ENCODE data around the gene VPS37C. TPM values are rescaled to one million over a fixed set of nuclear protein-coding genes. Genes with fewer than 3 reads are reported as not detected.

The VPS37C gene
- total and polyA plus RNA-seq, 9 of the 15 experiments (the other 6 are each of a cell fraction or from before 2014, with no cell fraction given), result 0.62 to 29.8 (median 11.5) TPM

DNA sequence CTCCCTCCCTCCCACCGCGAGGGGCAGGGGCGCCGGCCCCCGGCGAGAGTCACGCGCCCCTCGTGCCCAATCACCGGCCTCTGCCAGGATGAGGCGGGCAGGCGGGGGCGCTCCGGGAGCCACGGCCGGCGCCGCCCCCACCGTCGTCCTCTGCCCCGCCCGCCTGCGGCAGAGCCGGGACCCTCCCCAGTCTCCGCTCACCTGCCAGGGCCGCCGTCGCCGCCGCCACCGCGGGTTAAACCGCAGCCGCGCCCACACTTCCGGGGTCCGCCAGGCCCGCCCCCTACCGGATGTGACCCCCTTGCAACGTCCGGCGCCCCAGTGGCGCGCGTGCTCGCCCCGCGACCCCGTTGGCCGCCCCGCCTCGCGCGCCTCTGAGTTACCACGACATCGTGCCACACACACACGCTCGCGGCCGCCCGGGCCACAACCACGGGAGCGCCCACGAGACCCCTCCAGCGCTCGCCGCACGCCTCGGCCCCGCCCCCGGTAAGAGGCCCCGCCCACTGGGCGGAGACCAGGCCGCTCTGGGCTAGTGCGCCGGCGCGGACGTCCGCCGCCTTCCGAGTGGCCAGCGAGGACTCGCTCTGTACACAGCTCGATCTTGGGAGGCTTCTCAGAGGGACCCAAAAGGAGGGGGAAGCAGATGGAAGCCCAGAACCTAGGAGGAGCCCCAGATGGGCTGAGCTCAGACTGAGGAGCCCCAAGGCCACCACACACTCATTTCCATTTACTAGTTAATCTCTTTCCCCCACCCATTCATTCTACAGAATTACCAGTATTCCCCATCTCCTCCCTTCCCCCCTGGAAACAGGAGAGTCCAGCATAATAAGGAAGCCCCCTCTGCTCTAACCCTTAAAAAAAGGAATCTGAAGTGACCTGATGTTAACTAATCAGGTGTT is at the start of gene VPS37C (continued):
- TF ChIP-seq FOXM1 (IDR thresholded peaks at IDR 0.05; ENCODE audit: low read depth), result no peak
- TF ChIP-seq FOXM1 (CRISPR knock-in tag; IDR thresholded peaks at IDR 0.05; ENCODE audit: low read depth), result no peak; the same call in 1 of the 2 replicates
- TF ChIP-seq ZNF586 (CRISPR knock-in tag; conservative IDR thresholded peaks at IDR 0.05), result no peak
- peak; percentile 63; the same call in 1 of the 2 replicates for TF ChIP-seq GTF2E2 (tag; IDR thresholded peaks at IDR 0.05)
- TF ChIP-seq, protein P1, sequence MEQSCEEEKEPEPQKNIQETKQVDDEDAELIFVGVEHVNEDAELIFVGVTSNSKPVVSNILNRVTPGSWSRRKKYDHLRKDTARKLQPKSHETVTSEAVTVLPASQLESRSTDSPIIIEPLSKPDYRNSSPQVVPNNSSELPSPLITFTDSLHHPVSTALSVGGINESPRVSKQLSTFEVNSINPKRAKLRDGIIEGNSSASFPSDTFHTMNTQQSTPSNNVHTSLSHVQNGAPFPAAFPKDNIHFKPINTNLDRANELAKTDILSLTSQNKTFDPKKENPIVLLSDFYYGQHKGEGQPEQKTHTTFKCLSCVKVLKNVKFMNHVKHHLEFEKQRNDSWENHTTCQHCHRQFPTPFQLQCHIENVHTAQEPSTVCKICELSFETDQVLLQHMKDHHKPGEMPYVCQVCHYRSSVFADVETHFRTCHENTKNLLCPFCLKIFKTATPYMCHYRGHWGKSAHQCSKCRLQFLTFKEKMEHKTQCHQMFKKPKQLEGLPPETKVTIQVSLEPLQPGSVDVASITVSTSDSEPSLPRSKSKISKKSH (CRISPR knock-in tag; IDR thresholded peaks at IDR 0.05), result no peak
- TF ChIP-seq, protein P2, sequence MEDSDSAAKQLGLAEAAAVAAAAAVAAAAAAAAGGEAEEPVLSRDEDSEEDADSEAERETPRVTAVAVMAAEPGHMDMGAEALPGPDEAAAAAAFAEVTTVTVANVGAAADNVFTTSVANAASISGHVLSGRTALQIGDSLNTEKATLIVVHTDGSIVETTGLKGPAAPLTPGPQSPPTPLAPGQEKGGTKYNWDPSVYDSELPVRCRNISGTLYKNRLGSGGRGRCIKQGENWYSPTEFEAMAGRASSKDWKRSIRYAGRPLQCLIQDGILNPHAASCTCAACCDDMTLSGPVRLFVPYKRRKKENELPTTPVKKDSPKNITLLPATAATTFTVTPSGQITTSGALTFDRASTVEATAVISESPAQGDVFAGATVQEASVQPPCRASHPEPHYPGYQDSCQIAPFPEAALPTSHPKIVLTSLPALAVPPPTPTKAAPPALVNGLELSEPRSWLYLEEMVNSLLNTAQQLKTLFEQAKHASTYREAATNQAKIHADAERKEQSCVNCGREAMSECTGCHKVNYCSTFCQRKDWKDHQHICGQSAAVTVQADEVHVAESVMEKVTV (CRISPR knock-in tag; IDR thresholded peaks at IDR 0.05), result no peak
- TF ChIP-seq HNRNPLL (IDR thresholded peaks at IDR 0.05; ENCODE audit: low read depth, low read length, poor library complexity, severe bottlenecking), result peak; percentile 22
- TF ChIP-seq, protein P3, sequence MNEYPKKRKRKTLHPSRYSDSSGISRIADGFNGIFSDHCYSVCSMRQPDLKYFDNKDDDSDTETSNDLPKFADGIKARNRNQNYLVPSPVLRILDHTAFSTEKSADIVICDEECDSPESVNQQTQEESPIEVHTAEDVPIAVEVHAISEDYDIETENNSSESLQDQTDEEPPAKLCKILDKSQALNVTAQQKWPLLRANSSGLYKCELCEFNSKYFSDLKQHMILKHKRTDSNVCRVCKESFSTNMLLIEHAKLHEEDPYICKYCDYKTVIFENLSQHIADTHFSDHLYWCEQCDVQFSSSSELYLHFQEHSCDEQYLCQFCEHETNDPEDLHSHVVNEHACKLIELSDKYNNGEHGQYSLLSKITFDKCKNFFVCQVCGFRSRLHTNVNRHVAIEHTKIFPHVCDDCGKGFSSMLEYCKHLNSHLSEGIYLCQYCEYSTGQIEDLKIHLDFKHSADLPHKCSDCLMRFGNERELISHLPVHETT (CRISPR knock-in tag; conservative IDR thresholded peaks at IDR 0.05 in 1 of 2, IDR thresholded peaks at IDR 0.05 in 1 of 2), result no peak; a peak in 1 of 4 replicates
- peak; percentile 68 for TF ChIP-seq CREB1 (IDR thresholded peaks at IDR 0.05)
- no peak; the same call in 1 of the 2 replicates for TF ChIP-seq CREB1 (CRISPR knock-in tag; IDR thresholded peaks at IDR 0.05)
- no peak for TF ChIP-seq TSHZ1 (CRISPR knock-in tag; IDR thresholded peaks at IDR 0.05)
- no peak for TF ChIP-seq BACH1 (tag; IDR thresholded peaks at IDR 0.05)
- peak; percentile 82 for TF ChIP-seq L3MBTL2 (IDR thresholded peaks at IDR 0.05)
- TF ChIP-seq ZBTB17 (CRISPR knock-in tag; IDR thresholded peaks at IDR 0.05), result no peak; the same call in 1 of the 2 replicates
- no peak for TF ChIP-seq RBM39 (optimal IDR thresholded peaks at IDR 0.05; ENCODE audit: low read depth, low read length)
- no peak for TF ChIP-seq ZKSCAN8 (CRISPR knock-in tag; IDR thresholded peaks at IDR 0.05)
- TF ChIP-seq, protein P4, sequence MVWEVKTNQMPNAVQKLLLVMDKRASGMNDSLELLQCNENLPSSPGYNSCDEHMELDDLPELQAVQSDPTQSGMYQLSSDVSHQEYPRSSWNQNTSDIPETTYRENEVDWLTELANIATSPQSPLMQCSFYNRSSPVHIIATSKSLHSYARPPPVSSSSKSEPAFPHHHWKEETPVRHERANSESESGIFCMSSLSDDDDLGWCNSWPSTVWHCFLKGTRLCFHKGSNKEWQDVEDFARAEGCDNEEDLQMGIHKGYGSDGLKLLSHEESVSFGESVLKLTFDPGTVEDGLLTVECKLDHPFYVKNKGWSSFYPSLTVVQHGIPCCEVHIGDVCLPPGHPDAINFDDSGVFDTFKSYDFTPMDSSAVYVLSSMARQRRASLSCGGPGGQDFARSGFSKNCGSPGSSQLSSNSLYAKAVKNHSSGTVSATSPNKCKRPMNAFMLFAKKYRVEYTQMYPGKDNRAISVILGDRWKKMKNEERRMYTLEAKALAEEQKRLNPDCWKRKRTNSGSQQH (CRISPR knock-in tag; IDR thresholded peaks at IDR 0.05), result no peak
